MM.1S (cell line): ENCODE measurements around the gene ARMC10.
"Not testable (repeated sequence)": the region's sequence is repeated elsewhere in the genome, so short reads cannot be mapped to it uniquely, and the experiment has no call there.

Experiments used
- DNase-seq: peaks from one replicate; pipeline ENCODE4 v3.0.0-alpha.2; 2015
- H2AFZ ChIP-seq: fragments of 300-600 bp; sonication (generic); 2 replicates; pipeline ENCODE4 v1.6.0; 2016; ENCODE audit warnings: antibody characterized with exemption, low read length
- H3F3A ChIP-seq: fragments of 300-600 bp; sonication (generic); 2 replicates; pipeline ENCODE4 v1.6.1; 2016; ENCODE audit warnings: mild to moderate bottlenecking, antibody characterized with exemption, low read length, moderate library complexity, mixed read lengths; ENCODE audit not compliant: insufficient read depth
- H3K27ac ChIP-seq: fragments of 300-600 bp; sonication (generic); 2 replicates; pipeline ENCODE4 v1.5.1; 2016; ENCODE audit warnings: mild to moderate bottlenecking, low read length
- H3K27me3 ChIP-seq: fragments of 300-600 bp; sonication (generic); replicated peaks from 2 replicates; pipeline ENCODE4 v1.6.0; 2016; ENCODE audit warnings: low read length; ENCODE audit not compliant: insufficient read depth
- H3K36me3 ChIP-seq: fragments of 300-600 bp; sonication (generic); replicated peaks from 2 replicates; pipeline ENCODE4 v1.6.1; 2016; ENCODE audit warnings: mild to moderate bottlenecking, low read length, mixed read lengths; ENCODE audit not compliant: insufficient read depth
- H3K4me1 ChIP-seq: fragments of 300-600 bp; sonication (generic); 2 replicates; pipeline ENCODE4 v1.6.1; 2016; ENCODE audit warnings: low read length, mixed read lengths
- H3K4me2 ChIP-seq: fragments of 300-600 bp; sonication (generic); 2 replicates; pipeline ENCODE4 v1.6.0; 2016; ENCODE audit warnings: low read depth, low read length
- H3K4me3 ChIP-seq: fragments of 300-600 bp; sonication (generic); 2 replicates; pipeline ENCODE4 v1.5.1; 2016; ENCODE audit warnings: low read length, mixed read lengths
- H3K79me2 ChIP-seq: fragments of 300-600 bp; sonication (generic); 2 replicates; pipeline ENCODE4 v1.6.1; 2016; ENCODE audit warnings: mixed run types, low read length, mixed read lengths
- H3K9ac ChIP-seq: fragments of 300-600 bp; sonication (generic); 2 replicates; pipeline ENCODE4 v1.6.1; 2016; ENCODE audit warnings: low read length, mixed read lengths
- H3K9me2 ChIP-seq: fragments of 300-600 bp; sonication (generic); replicated peaks from 2 replicates; pipeline ENCODE4 v1.6.1; 2016; ENCODE audit warnings: mild to moderate bottlenecking, low read length, mixed read lengths; ENCODE audit not compliant: insufficient read depth
- H3K9me3 ChIP-seq: fragments of 300-600 bp; sonication (generic); replicated peaks from 2 replicates; pipeline ENCODE4 v1.6.1; 2016; ENCODE audit warnings: mild to moderate bottlenecking, low read length, mixed read lengths; ENCODE audit not compliant: insufficient read depth
- H4K20me1 ChIP-seq: fragments of 300-600 bp; sonication (generic); 2 replicates; pipeline ENCODE4 v1.6.1; 2016; ENCODE audit warnings: mild to moderate bottlenecking, low read length, moderate library complexity, mixed read lengths; ENCODE audit not compliant: insufficient read depth
- CTCF ChIP-seq: fragments of 300-600 bp; sonication (generic); IDR thresholded peaks from 2 replicates; pipeline ENCODE4 v1.5.1; 2016; ENCODE audit warnings: antibody characterized with exemption, low read length, mixed read lengths
- EZH2 ChIP-seq: fragments of 300-600 bp; sonication (generic); optimal IDR thresholded peaks from 2 replicates; pipeline ENCODE3; 2017; ENCODE audit warnings: low read depth, mild to moderate bottlenecking, antibody characterized with exemption, low read length, mixed read lengths
- EZH2phosphoT487 ChIP-seq: fragments of 300-600 bp; sonication (generic); IDR thresholded peaks from 2 replicates; pipeline ENCODE4 v1.6.1; 2018; ENCODE audit warnings: antibody characterized with exemption, low read length

The ARMC10 gene

GRCh38 chr7:103051519-103051918 is 23.4 kb upstream of the ARMC10 start:
- TF ChIP-seq EZH2phosphoT487, result no peak
- TF ChIP-seq CTCF, result no peak
- TF ChIP-seq EZH2, result no peak
- no peak for DNase-seq
- no peaks in the 10 kb centered on the region for H3K36me3 ChIP-seq

DNA sequence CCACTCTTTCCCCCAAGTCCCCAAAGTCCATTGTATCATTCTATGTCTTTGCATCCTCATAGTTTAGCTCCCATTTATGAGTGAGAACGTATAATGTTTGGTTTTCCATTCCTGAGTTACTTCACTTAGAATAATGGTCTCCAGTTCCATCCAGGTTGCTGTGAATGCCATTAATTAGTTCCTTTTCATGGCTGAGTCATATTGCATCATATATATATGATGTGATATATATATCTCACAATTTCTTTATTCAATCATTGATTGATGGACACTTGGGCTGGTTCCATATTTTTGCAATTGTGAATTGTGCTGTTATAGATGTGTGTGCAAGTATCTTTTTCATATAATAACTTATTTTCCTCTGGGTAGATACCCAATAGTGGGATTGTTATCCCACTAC is 18.9 kb upstream of the ARMC10 start:
- H3K9ac ChIP-seq, H3K4me2 ChIP-seq, H3K4me3 ChIP-seq, DNase-seq, H3K79me2 ChIP-seq, H4K20me1 ChIP-seq, H3K4me1 ChIP-seq, H3K27ac ChIP-seq, H3K27me3 ChIP-seq, H3K9me3 ChIP-seq, H3F3A ChIP-seq, H3K9me2 ChIP-seq, H3K36me3 ChIP-seq, H2AFZ ChIP-seq: not testable (repeated sequence)

More at GRCh38 chr7:103051519-103051918, 23.4 kb upstream of the ARMC10 start:
- H3F3A ChIP-seq, result no peaks in the 10 kb centered on the region
- no peak overlapping the region for H3K4me2 ChIP-seq
- H4K20me1 ChIP-seq, result no peaks in the 10 kb centered on the region
- no peak overlapping the region for H2AFZ ChIP-seq
- no peaks in the 10 kb centered on the region for H3K4me1 ChIP-seq
- H3K4me3 ChIP-seq, result no peak overlapping the region
- no peaks in the 10 kb centered on the region for H3K27me3 ChIP-seq
- H3K9ac ChIP-seq, result no peak overlapping the region
- no peaks in the 10 kb centered on the region for H3K9me2 ChIP-seq
- no peaks in the 10 kb centered on the region for H3K79me2 ChIP-seq
- H3K27ac ChIP-seq, result no peak overlapping the region
- no peaks in the 10 kb centered on the region for H3K9me3 ChIP-seq

DNA sequence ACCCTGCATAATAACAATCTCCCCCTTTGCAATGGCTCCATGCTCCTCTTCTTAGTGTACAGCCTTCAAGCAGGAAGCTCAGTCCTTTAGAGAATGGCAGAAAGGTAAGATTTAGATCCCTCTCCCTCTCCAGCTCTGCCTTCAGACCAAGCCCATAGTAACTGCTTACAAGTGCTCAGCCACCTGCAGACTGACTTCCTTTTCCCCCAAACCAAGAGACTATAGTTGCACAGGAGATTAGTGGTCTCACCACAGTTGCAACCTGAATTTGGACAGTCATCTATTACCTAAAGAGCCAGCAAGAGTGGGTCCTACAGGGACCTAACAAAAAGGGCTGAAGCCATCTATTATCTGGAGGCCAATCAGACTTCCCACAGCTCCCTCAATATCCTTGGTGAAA is 16.8 kb upstream of the ARMC10 start:
- Histone ChIP-seq H3K36me3 (no peaks in the 10 kb centered on the region), H3K4me3 (no peak overlapping the region), H3K9ac (no peak overlapping the region), H3K4me2 (no peak overlapping the region), H3K27me3 (no peaks in the 10 kb centered on the region), H3K27ac (no peak overlapping the region), H3F3A (no peaks in the 10 kb centered on the region), H4K20me1 (no peaks in the 10 kb centered on the region), H3K79me2 (no peaks in the 10 kb centered on the region), H3K9me2 (no peaks in the 10 kb centered on the region), H3K4me1 (no peaks in the 10 kb centered on the region), H2AFZ (no peak overlapping the region), H3K9me3 (no peaks in the 10 kb centered on the region)
- no peak for TF ChIP-seq EZH2phosphoT487
- no peak for TF ChIP-seq EZH2
- no peak for TF ChIP-seq CTCF
- DNase-seq, result no peak

DNA sequence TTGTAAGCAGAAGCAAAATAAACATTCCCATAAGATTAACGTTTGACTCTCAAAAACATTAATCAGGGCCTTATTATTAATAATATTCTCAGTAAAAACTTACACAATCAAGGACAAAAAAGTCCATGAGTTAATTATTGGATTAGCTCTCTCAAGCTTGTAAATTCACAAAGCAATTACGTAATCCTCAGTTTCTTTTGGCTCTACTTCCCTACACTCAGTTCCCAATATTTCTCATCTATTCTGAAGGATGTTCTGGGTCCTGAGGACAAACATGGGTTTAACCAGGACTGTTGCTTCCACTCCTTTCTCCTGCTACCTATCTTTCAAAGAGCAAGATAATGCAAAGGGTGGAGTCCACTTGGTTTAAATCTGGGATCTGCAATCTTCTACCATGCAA is 15.5 kb upstream of the ARMC10 start:
- Histone ChIP-seq H3K27ac (no peak overlapping the region), H3K9me3 (no peaks in the 10 kb centered on the region), H4K20me1 (no peaks in the 10 kb centered on the region), H3K9me2 (no peaks in the 10 kb centered on the region), H3K79me2 (no peaks in the 10 kb centered on the region), H3K36me3 (no peaks in the 10 kb centered on the region), H2AFZ (no peak overlapping the region), H3K4me2 (no peak overlapping the region), H3K27me3 (no peaks in the 10 kb centered on the region), H3K4me3 (no peak overlapping the region), H3K4me1 (no peaks in the 10 kb centered on the region), H3K9ac (no peak overlapping the region), H3F3A (no peaks in the 10 kb centered on the region)
- DNase-seq, result no peak
- TF ChIP-seq CTCF (no peak), EZH2 (no peak), EZH2phosphoT487 (no peak)
